H9 (cell line): Measurements from ENCODE around the gene CD300A. TPM values are rescaled to one million over a fixed set of nuclear protein-coding genes. Genes with fewer than 3 reads are reported as not detected.

Source experiments
- DNase-seq: peaks from one replicate; pipeline ENCODE4 v3.0.0-alpha.2; 2017
- H2AFZ ChIP-seq: one replicate; pipeline ENCODE4 v1.6.1; 2013; ENCODE audit warnings: mild to moderate bottlenecking, low read length, control low read depth, moderate library complexity
- H2AK5ac ChIP-seq: 2 replicates; pipeline ENCODE4 v1.6.1; 2013; ENCODE audit warnings: low read length, control low read depth, mixed read lengths; ENCODE audit not compliant: insufficient read length
- H2BK120ac ChIP-seq: one replicate; pipeline ENCODE4 v1.6.1; 2013; ENCODE audit warnings: low read depth, mild to moderate bottlenecking, low read length, control low read depth, inconsistent platforms; ENCODE audit not compliant: poor library complexity, severe bottlenecking
- H2BK12ac ChIP-seq: 2 replicates; pipeline ENCODE4 v1.6.1; 2013; ENCODE audit warnings: low read length, control low read depth, mixed read lengths, low read depth; ENCODE audit not compliant: insufficient read length
- H2BK15ac ChIP-seq: 2 replicates; pipeline ENCODE4 v1.6.1; 2013; ENCODE audit warnings: low read depth, low read length, control low read depth
- H2BK20ac ChIP-seq: one replicate; pipeline ENCODE4 v1.6.1; 2013; ENCODE audit warnings: low read depth, mild to moderate bottlenecking, low read length, control low read depth, inconsistent platforms; ENCODE audit not compliant: poor library complexity, severe bottlenecking
- H2BK5ac ChIP-seq: 2 replicates; pipeline ENCODE4 v1.6.1; 2013; ENCODE audit warnings: low read length, control low read depth, mixed read lengths; ENCODE audit not compliant: insufficient read length
- H3K14ac ChIP-seq: 2 replicates; pipeline ENCODE4 v1.6.1; 2013; ENCODE audit warnings: low read length, control low read depth; ENCODE audit not compliant: insufficient read depth
- H3K18ac ChIP-seq: 2 replicates; pipeline ENCODE4 v1.6.1; 2013; ENCODE audit warnings: low read depth, mild to moderate bottlenecking, mixed read lengths, low read length, control low read depth; ENCODE audit not compliant: insufficient read length
- H3K23ac ChIP-seq: 2 replicates; pipeline ENCODE4 v1.6.1; 2013; ENCODE audit warnings: low read length, control low read depth, mixed read lengths, low read depth; ENCODE audit not compliant: insufficient read length
- H3K23me2 ChIP-seq: 2 replicates; pipeline ENCODE4 v1.6.1; 2013; ENCODE audit warnings: low read depth, mild to moderate bottlenecking, mixed read lengths, low read length, control low read depth; ENCODE audit not compliant: insufficient read length, poor library complexity, severe bottlenecking
- H3K27ac ChIP-seq: 2 replicates; pipeline ENCODE4 v1.5.1; 2013; ENCODE audit warnings: low read length, control low read depth, mixed read lengths, low read depth; ENCODE audit not compliant: insufficient read length
- H3K27me3 ChIP-seq: 2 replicates; pipeline ENCODE4 v1.6.1; 2013; ENCODE audit warnings: low read length, control low read depth, inconsistent platforms; ENCODE audit not compliant: insufficient read depth
- H3K4ac ChIP-seq: 2 replicates; pipeline ENCODE4 v1.6.1; 2013; ENCODE audit warnings: low read depth, mild to moderate bottlenecking, control low read depth, inconsistent platforms, low read length, moderate library complexity
- H3K4me1 ChIP-seq: 2 replicates; pipeline ENCODE4 v1.6.1; 2013; ENCODE audit warnings: low read length, control low read depth, inconsistent platforms; ENCODE audit not compliant: insufficient read depth
- H3K4me2 ChIP-seq: 2 replicates; pipeline ENCODE4 v1.6.1; 2013; ENCODE audit warnings: low read length, control low read depth, mixed read lengths; ENCODE audit not compliant: insufficient read length, insufficient read depth
- H3K56ac ChIP-seq: 2 replicates; pipeline ENCODE4 v1.6.1; 2013; ENCODE audit warnings: low read depth, mild to moderate bottlenecking, mixed read lengths, low read length, control low read depth; ENCODE audit not compliant: insufficient read length
- H3K79me1 ChIP-seq: 2 replicates; pipeline ENCODE4 v1.6.1; 2013; ENCODE audit warnings: low read depth, mild to moderate bottlenecking, moderate library complexity, low read length, control low read depth, inconsistent platforms; ENCODE audit not compliant: insufficient read depth, poor library complexity, severe bottlenecking
- H3K79me2 ChIP-seq: 2 replicates; pipeline ENCODE4 v1.6.1; 2013; ENCODE audit warnings: low read length, control low read depth, inconsistent platforms; ENCODE audit not compliant: insufficient read depth
- H3K9ac ChIP-seq: 2 replicates; pipeline ENCODE4 v1.6.1; 2013; ENCODE audit warnings: low read length, control low read depth, mixed read lengths; ENCODE audit not compliant: insufficient read length; ENCODE audit errors: extremely low read depth
- H3K9me3 ChIP-seq: one replicate; pipeline ENCODE4 v1.6.1; 2013; ENCODE audit warnings: low read depth, low read length, inconsistent platforms; ENCODE audit not compliant: control insufficient read depth
- H3T11ph ChIP-seq: one replicate; pipeline ENCODE4 v1.6.1; 2013; ENCODE audit warnings: mild to moderate bottlenecking, low read length, control low read depth, inconsistent platforms
- H4K20me1 ChIP-seq: one replicate; pipeline ENCODE4 v1.6.1; 2013; ENCODE audit not compliant: control insufficient read depth, insufficient read length, insufficient read depth
- H4K5ac ChIP-seq: 2 replicates; pipeline ENCODE4 v1.6.1; 2013; ENCODE audit warnings: low read depth, mild to moderate bottlenecking, mixed read lengths, low read length, control low read depth; ENCODE audit not compliant: insufficient read length
- H4K8ac ChIP-seq: replicated peaks from 2 replicates; pipeline ENCODE4 v1.6.1; 2013; ENCODE audit warnings: low read length, control low read depth, mixed read lengths, low read depth; ENCODE audit not compliant: insufficient read length
- H4K91ac ChIP-seq: 2 replicates; pipeline ENCODE4 v1.6.1; 2013; ENCODE audit warnings: low read depth, mild to moderate bottlenecking, moderate library complexity, mixed read lengths, low read length, control low read depth; ENCODE audit not compliant: insufficient read length
- H3K27ac Mint-ChIP-seq, 3 experiments: 2 replicates in 2 of 3; 3 replicates in 1 of 3; pipeline ENCODE4 v1.8.0; 2020 to 2021; ENCODE audit warnings: mixed read lengths in 3 of 3, mild to moderate bottlenecking in 1 of 3, moderate library complexity in 1 of 3
- H3K27me3 Mint-ChIP-seq: 2 replicates; pipeline ENCODE4 v1.8.0; 2021; ENCODE audit warnings: low read depth, mild to moderate bottlenecking, moderate library complexity, mixed read lengths
- H3K36me3 Mint-ChIP-seq, 3 experiments: 2 replicates in 2 of 3; 3 replicates in 1 of 3; pipeline ENCODE4 v1.8.0; 2020 to 2021; ENCODE audit warnings: low read depth in 3 of 3, mixed read lengths in 3 of 3; ENCODE audit not compliant: insufficient read depth in 1 of 3
- H3K4me1 Mint-ChIP-seq, 2 experiments: 2 replicates each; pipeline ENCODE4 v1.8.0; 2020; ENCODE audit warnings: mixed read lengths in 2 of 2
- H3K4me3 Mint-ChIP-seq, 2 experiments: 2 replicates in 1 of 2; 3 replicates in 1 of 2; pipeline ENCODE4 v1.8.0; 2020 to 2021; ENCODE audit warnings: mild to moderate bottlenecking in 2 of 2, mixed read lengths in 2 of 2, moderate library complexity in 1 of 2
- H3K9me3 Mint-ChIP-seq, 2 experiments: 2 replicates in 1 of 2; 3 replicates in 1 of 2; pipeline ENCODE4 v1.8.0; 2020; ENCODE audit warnings: mild to moderate bottlenecking in 2 of 2, mixed read lengths in 2 of 2, moderate library complexity in 1 of 2
- CTCF ChIP-seq: fragments of 200-600 bp; sonication (generic); conservative IDR thresholded peaks from 3 replicates; pipeline ENCODE4 v1.8.0; 2021; ENCODE audit warnings: antibody characterized with exemption, mild to moderate bottlenecking
- WGBS: extraction: QIAGEN DNeasy Blood & Tissue Kit; methylation state at CpG from one replicate; pipeline ENCODE4 v1.1.7; 2013; ENCODE audit warnings: missing lambda C conversion rate, low lambda C conversion rate, mixed read lengths; ENCODE audit not compliant: insufficient read length; ENCODE audit errors: extremely low coverage; 5-methylcytosine and 5-hydroxymethylcytosine counted together
- total RNA-seq: library from RNA; stranded (reverse); gene quantifications from 2 replicates; pipeline ENCODE4 v1.2.1, GENCODE V29; 2021

The CD300A gene
- total RNA-seq, 1 experiment from 2014 or later = not detected

GRCh38 chr17:74455025-74455545 is 11.3 kb upstream of the CD300A start:
- no CpG with 5 or more reads among the region's 15 CpGs for WGBS
- Histone ChIP-seq H2BK20ac (no peak overlapping the region), H3T11ph (no peak overlapping the region), H4K20me1 (no peaks in the 10 kb centered on the region), H3K18ac (peak overlapping the region; percentile 35), H4K5ac (no peak overlapping the region), H2BK15ac (no peak overlapping the region), H2AFZ (no peak overlapping the region), H3K9ac (no peak overlapping the region), H3K4ac (no peak overlapping the region), H3K79me2 (no peaks in the 10 kb centered on the region), H3K27me3 (peaks cover 11% of the 10 kb centered on the region; the same call in 1 of the 2 replicates), H2AK5ac (no peak overlapping the region), H3K56ac (no peak overlapping the region), H4K91ac (no peak overlapping the region), H3K14ac (no peak overlapping the region), H2BK5ac (no peak overlapping the region), H3K9me3 (no peaks in the 10 kb centered on the region), H3K4me2 (peak overlapping the region; percentile 69), H2BK120ac (no peak overlapping the region), H3K23ac (no peak overlapping the region), H3K27ac (no peak overlapping the region), H3K4me1 (peaks cover 6% of the 10 kb centered on the region; the same call in 1 of the 2 replicates), H2BK12ac (no peak overlapping the region), H4K8ac (no peak overlapping the region), H3K23me2 (peaks cover 7% of the 10 kb centered on the region), H3K79me1 (no peaks in the 10 kb centered on the region)
- no peak for TF ChIP-seq CTCF
- DNase-seq = peak; percentile 53
- no peaks in the 10 kb centered on the region for H3K9me3 Mint-ChIP-seq
- peaks cover 67% of the 10 kb centered on the region for H3K27me3 Mint-ChIP-seq
- no peaks in the 10 kb centered on the region for H3K36me3 Mint-ChIP-seq
- H3K27ac Mint-ChIP-seq = 0 out of 7 replicates have a peak overlapping the region, but pooled peaks of 1 of the 3 experiments have one; percentile 27
- peak overlapping the region; percentile 54 to 68; a peak in 3 of 5 replicates for H3K4me3 Mint-ChIP-seq
- H3K4me1 Mint-ChIP-seq = peaks cover 36 to 52% of the 10 kb centered on the region in 2 experiments
